K562 (cell line): Measurements from ENCODE around the gene ATP2A3. TPM values are rescaled to one million over a fixed set of nuclear protein-coding genes. Genes with fewer than 3 reads are reported as not detected.

Source experiments
- BCOR ChIP-seq: fragments of 450-650 bp; IDR thresholded peaks from 2 replicates; pipeline ENCODE4 v1.6.1; 2016
- COPS2 ChIP-seq: fragments of 450-650 bp; conservative IDR thresholded peaks from 2 replicates; pipeline ENCODE4 v1.6.1; 2016; ENCODE audit warnings: mild to moderate bottlenecking, moderate library complexity
- HNRNPK ChIP-seq: fragments of 200-400 bp; formaldehyde crosslinking; IDR thresholded peaks from one replicate; pipeline ENCODE4 v1.6.1; 2018; ENCODE audit warnings: mild to moderate bottlenecking, low read depth, low read length; ENCODE audit not compliant: poor library complexity, severe bottlenecking
- KDM1A ChIP-seq, 2 experiments: fragments of 450-650 bp; IDR thresholded peaks; 2 replicates each; pipeline ENCODE4 v1.6.1; 2016; ENCODE audit warnings: mild to moderate bottlenecking in 2 of 2
- NONO ChIP-seq, 2 experiments: fragments of 200-400 bp in 1 of 2; fragments of 450-650 bp in 1 of 2; formaldehyde crosslinking in 1 of 2; IDR thresholded peaks; 2 replicates each; pipeline ENCODE4 v1.6.1; 2017; ENCODE audit warnings: low read depth in 2 of 2, mild to moderate bottlenecking in 2 of 2, moderate library complexity in 2 of 2, low read length in 1 of 2
- POLR2G ChIP-seq: fragments of 200-400 bp; formaldehyde crosslinking; IDR thresholded peaks from 2 replicates; pipeline ENCODE4 v1.6.1; 2017; ENCODE audit warnings: low read depth, mild to moderate bottlenecking, antibody characterized with exemption, low read length, moderate library complexity
- RBM22 ChIP-seq: fragments of 200-400 bp; formaldehyde crosslinking; IDR thresholded peaks from 2 replicates; pipeline ENCODE4 v1.6.1; 2018; ENCODE audit warnings: low read length, low read depth; ENCODE audit not compliant: poor library complexity, severe bottlenecking
- RFX5 ChIP-seq: IDR thresholded peaks from 2 replicates; pipeline ENCODE4 v1.6.1; 2011; ENCODE audit warnings: low read depth, mild to moderate bottlenecking, improper control_type of control experiment, low read length
- SIRT6 ChIP-seq: IDR thresholded peaks from one replicate; pipeline ENCODE4 v1.6.1; 2012; ENCODE audit warnings: low read depth, mild to moderate bottlenecking, control low read depth, inconsistent platforms, low read length, moderate library complexity
- SRSF7 ChIP-seq: fragments of 200-400 bp; formaldehyde crosslinking; optimal IDR thresholded peaks from 2 replicates; pipeline ENCODE3; 2017; ENCODE audit warnings: mild to moderate bottlenecking, low read depth, low read length
- SRSF9 ChIP-seq: fragments of 200-400 bp; formaldehyde crosslinking; IDR thresholded peaks from 2 replicates; pipeline ENCODE4 v1.6.1; 2017; ENCODE audit warnings: low read depth, low read length, borderline replicate concordance
- TRIM28 ChIP-seq: fragments of 450-650 bp; IDR thresholded peaks from 2 replicates; pipeline ENCODE4 v1.6.1; 2017
- YY1 ChIP-seq, 3 experiments: IDR thresholded peaks; 2 replicates each; pipeline ENCODE4 v1.6.1; 2011; ENCODE audit warnings: low read length in 2 of 3, mild to moderate bottlenecking in 2 of 3, moderate library complexity in 2 of 3, borderline replicate concordance in 1 of 3, control low read depth in 1 of 3, low read depth in 1 of 3; ENCODE audit not compliant: insufficient read depth in 3 of 3, insufficient replicate concordance in 2 of 3, control insufficient read depth in 1 of 3, insufficient read length in 1 of 3; ENCODE audit errors: extremely low read depth in 1 of 3
- ZBTB8A ChIP-seq: fragments of 450-650 bp; IDR thresholded peaks from 2 replicates; pipeline ENCODE4 v1.6.1; 2018; ENCODE audit warnings: mild to moderate bottlenecking, moderate library complexity; ENCODE audit not compliant: partially characterized antibody
- ZNF165 ChIP-seq: fragments of 250-450 bp; sonication (Bioruptor Pico); IDR thresholded peaks from 2 replicates; pipeline ENCODE4 v1.4.0; 2020; ENCODE audit warnings: borderline replicate concordance
- polyA plus RNA-seq, 8 experiments: library from polyadenylated mRNA; depleted of rRNA in 4 of 8; stranded (reverse) in 5 of 8; unstranded in 3 of 8; fragments of >200 nt; fragmentation: Nextera tagmentation in 2 of 8; fragmentation: Illumina TruSeq in 1 of 8; extraction: Ambion mirVana in 2 of 8; extraction: Trizol in 1 of 8; gene quantifications; 2 replicates each; pipeline versions ENCODE4 v1.2.1 to v1.2.3, GENCODE V29; 2011 to 2014; ENCODE audit warnings: inconsistent platforms in 1 of 8, missing spikeins in 1 of 8
- total RNA-seq, 7 experiments: library from RNA; depleted of rRNA in 6 of 7; stranded (reverse); fragments of >200 nt in 6 of 7; fragmentation: Illumina TruSeq in 2 of 7; extraction: Trizol in 2 of 7; gene quantifications; 2 replicates each; pipeline versions ENCODE4 v1.2.1 to v1.2.3, GENCODE V29; 2011 to 2021; ENCODE audit warnings: low replicate concordance in 1 of 7
- TF ChIP-seq, protein P1 (sequence below): sonication (generic); formaldehyde crosslinking; IDR thresholded peaks from 2 replicates; pipeline ENCODE4 v1.8.0; 2022; ENCODE audit warnings: mild to moderate bottlenecking, missing genetic modification reagents
- TF ChIP-seq, protein P2 (sequence below): fragments of 250-450 bp; sonication (Bioruptor Pico); IDR thresholded peaks from 2 replicates; pipeline ENCODE4 v1.8.0; 2021; ENCODE audit warnings: moderate library complexity, mild to moderate bottlenecking, inconsistent platforms
- TF ChIP-seq, protein P3 (sequence below), 2 experiments: IDR thresholded peaks; 2 replicates each; pipeline ENCODE4 v1.6.1; 2011; ENCODE audit warnings: borderline replicate concordance in 1 of 2, control low read depth in 1 of 2, low read depth in 1 of 2, low read length in 1 of 2, mild to moderate bottlenecking in 1 of 2, mixed read lengths in 1 of 2, moderate library complexity in 1 of 2; ENCODE audit not compliant: insufficient read depth in 1 of 2, insufficient read length in 1 of 2, poor library complexity in 1 of 2, severe bottlenecking in 1 of 2; ENCODE audit errors: extremely low read depth in 1 of 2
- TF ChIP-seq, protein P4 (sequence below): sonication (generic); formaldehyde crosslinking; IDR thresholded peaks from 2 replicates; pipeline ENCODE4 v1.8.0; 2023; ENCODE audit warnings: mild to moderate bottlenecking, missing genetic modification reagents
- TF ChIP-seq, protein P5 (sequence below): fragments of 250-450 bp; sonication (Bioruptor Pico); IDR thresholded peaks from 2 replicates; pipeline ENCODE4 v1.4.0; 2020

ATP2A3 gene
- total and polyA plus RNA-seq, 9 of the 15 experiments (the other 6 are each of a cell fraction or from before 2014, with no cell fraction given), result 0.65 to 103 (median 31.3) TPM

DNA sequence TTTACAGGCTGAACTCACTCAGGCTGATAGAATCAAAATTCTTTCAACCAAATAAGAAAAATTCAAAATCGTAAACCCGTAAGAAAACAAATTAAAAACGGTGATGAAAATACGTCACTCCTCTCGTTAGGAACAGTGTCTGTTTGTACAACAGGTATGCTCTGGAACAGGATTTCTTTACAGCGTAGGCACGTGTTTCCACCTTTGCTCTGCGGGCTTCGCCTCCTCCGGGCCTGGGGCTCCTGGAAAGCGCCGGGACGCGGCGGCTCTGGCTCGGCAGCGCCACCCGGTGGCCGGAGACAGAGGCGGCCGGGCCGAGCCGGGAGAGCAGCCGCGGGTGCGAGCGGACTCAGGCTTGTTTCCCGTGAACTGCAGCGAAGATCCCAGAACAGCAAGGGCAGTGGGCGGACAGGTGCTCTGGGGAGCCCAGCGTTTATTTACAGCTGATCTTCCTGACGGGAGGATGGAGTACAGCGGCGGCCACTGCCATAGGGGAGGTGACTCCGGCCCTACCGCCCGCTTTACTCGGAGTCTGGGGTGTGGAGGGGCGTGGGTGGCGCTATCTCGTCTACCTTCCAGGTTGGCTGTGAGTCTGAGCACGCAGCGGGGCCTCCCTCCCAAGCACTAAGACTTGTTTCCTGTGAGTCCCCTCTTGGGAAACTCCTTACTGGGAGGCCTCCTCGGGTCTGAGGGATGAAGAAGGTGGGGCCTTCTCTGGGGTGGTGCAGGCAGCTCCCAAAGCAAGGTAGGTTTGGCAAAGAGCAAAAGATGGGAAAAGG, 40.5 kb upstream of the ATP2A3 start (continued):
- TF ChIP-seq, protein P1, sequence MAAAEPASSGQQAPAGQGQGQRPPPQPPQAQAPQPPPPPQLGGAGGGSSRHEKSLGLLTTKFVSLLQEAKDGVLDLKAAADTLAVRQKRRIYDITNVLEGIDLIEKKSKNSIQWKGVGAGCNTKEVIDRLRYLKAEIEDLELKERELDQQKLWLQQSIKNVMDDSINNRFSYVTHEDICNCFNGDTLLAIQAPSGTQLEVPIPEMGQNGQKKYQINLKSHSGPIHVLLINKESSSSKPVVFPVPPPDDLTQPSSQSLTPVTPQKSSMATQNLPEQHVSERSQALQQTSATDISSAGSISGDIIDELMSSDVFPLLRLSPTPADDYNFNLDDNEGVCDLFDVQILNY (CRISPR knock-in tag), result no peak
- TF ChIP-seq, protein P2, sequence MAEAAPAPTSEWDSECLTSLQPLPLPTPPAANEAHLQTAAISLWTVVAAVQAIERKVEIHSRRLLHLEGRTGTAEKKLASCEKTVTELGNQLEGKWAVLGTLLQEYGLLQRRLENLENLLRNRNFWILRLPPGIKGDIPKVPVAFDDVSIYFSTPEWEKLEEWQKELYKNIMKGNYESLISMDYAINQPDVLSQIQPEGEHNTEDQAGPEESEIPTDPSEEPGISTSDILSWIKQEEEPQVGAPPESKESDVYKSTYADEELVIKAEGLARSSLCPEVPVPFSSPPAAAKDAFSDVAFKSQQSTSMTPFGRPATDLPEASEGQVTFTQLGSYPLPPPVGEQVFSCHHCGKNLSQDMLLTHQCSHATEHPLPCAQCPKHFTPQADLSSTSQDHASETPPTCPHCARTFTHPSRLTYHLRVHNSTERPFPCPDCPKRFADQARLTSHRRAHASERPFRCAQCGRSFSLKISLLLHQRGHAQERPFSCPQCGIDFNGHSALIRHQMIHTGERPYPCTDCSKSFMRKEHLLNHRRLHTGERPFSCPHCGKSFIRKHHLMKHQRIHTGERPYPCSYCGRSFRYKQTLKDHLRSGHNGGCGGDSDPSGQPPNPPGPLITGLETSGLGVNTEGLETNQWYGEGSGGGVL (CRISPR knock-in tag), result peak; percentile 66
- TF ChIP-seq, protein P3, sequence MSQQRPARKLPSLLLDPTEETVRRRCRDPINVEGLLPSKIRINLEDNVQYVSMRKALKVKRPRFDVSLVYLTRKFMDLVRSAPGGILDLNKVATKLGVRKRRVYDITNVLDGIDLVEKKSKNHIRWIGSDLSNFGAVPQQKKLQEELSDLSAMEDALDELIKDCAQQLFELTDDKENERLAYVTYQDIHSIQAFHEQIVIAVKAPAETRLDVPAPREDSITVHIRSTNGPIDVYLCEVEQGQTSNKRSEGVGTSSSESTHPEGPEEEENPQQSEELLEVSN (IDR thresholded peaks at IDR 0.05; ENCODE audit: borderline replicate concordance in 1 of 2, extremely low read depth in 1 of 2, insufficient read depth in 1 of 2, insufficient read length in 1 of 2, low read depth in 1 of 2, low read length in 1 of 2, poor library complexity in 1 of 2, severe bottlenecking in 1 of 2), result peak; percentile 76 to 95
- TF ChIP-seq POLR2G (peak; percentile 63), COPS2 (no peak), HNRNPK (no peak), ZNF165 (CRISPR knock-in tag) (peak; percentile 72; the same call in 1 of the 2 replicates), SIRT6 (no peak), ZBTB8A (no peak), NONO (IDR thresholded peaks at IDR 0.05; ENCODE audit: low read depth in 2 of 2, low read length in 1 of 2) (no peak), SRSF7 (no peak), RBM22 (peak; percentile 54), YY1 (IDR thresholded peaks at IDR 0.05; ENCODE audit: borderline replicate concordance in 1 of 3, control insufficient read depth in 1 of 3, extremely low read depth in 1 of 3, insufficient read depth in 3 of 3, insufficient read length in 1 of 3, insufficient replicate concordance in 2 of 3, low read depth in 1 of 3, low read length in 2 of 3) (peak in 2 of 3 experiments; percentile 12 to 18), RFX5 (no peak), SRSF9 (no peak), KDM1A (IDR thresholded peaks at IDR 0.05) (no peak), BCOR (peak; percentile 19; the same call in 1 of the 2 replicates), TRIM28 (no peak)
- TF ChIP-seq, protein P4, sequence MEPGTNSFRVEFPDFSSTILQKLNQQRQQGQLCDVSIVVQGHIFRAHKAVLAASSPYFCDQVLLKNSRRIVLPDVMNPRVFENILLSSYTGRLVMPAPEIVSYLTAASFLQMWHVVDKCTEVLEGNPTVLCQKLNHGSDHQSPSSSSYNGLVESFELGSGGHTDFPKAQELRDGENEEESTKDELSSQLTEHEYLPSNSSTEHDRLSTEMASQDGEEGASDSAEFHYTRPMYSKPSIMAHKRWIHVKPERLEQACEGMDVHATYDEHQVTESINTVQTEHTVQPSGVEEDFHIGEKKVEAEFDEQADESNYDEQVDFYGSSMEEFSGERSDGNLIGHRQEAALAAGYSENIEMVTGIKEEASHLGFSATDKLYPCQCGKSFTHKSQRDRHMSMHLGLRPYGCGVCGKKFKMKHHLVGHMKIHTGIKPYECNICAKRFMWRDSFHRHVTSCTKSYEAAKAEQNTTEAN, result no peak
- TF ChIP-seq, protein P5, sequence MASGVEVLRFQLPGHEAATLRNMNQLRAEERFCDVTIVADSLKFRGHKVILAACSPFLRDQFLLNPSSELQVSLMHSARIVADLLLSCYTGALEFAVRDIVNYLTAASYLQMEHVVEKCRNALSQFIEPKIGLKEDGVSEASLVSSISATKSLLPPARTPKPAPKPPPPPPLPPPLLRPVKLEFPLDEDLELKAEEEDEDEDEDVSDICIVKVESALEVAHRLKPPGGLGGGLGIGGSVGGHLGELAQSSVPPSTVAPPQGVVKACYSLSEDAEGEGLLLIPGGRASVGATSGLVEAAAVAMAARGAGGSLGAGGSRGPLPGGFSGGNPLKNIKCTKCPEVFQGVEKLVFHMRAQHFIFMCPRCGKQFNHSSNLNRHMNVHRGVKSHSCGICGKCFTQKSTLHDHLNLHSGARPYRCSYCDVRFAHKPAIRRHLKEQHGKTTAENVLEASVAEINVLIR (CRISPR knock-in tag), result peak; percentile 36; the same call in 1 of the 2 replicates
